ENCODE measurements around the gene UNC5C. TPM values are rescaled to one million over a fixed set of nuclear protein-coding genes. Genes with fewer than 3 reads are reported as not detected.

UNC5C gene
- total and polyA plus RNA-seq, 2 experiments from 2014 or later = 3.5 to 16.0 TPM

GRCh38 chr4:95216636-95217035 lies 332.1 kb downstream of the UNC5C start:
- no peak for DNase-seq (ENCODE audit: low spot score)
- Histone ChIP-seq H3K9me3 (ENCODE audit: low read depth) (no peaks in the 10 kb centered on the region), H3K27ac (no peak overlapping the region), H3K4me3 (no peak overlapping the region), H4K20me1 (ENCODE audit: insufficient read depth, poor library complexity, severe bottlenecking) (no peaks in the 10 kb centered on the region), H3K27me3 (peaks cover 24% of the 10 kb centered on the region), H3K4me2 (no peak overlapping the region), H2AFZ (no peak overlapping the region), H3K36me3 (replicated peaks; ENCODE audit: insufficient read depth, low read depth) (no peaks in the 10 kb centered on the region), H3K4me1 (ENCODE audit: insufficient read depth) (no peaks in the 10 kb centered on the region), H3K79me2 (no peaks in the 10 kb centered on the region), H3K9me2 (replicated peaks; ENCODE audit: insufficient read depth) (no peaks in the 10 kb centered on the region)
- TF ChIP-seq EZH2 (IDR thresholded peaks at IDR 0.05; ENCODE audit: borderline replicate concordance) (no peak), CTCF (IDR thresholded peaks at IDR 0.05; ENCODE audit: poor library complexity) (no peak), EZH2phosphoT487 (IDR thresholded peaks at IDR 0.05; ENCODE audit: low read depth, severe bottlenecking, unreplicated experiment) (no peak)
- WGBS (ENCODE audit: low lambda C conversion rate, missing lambda C conversion rate) = 95% methylated on average over 3 of the region's 3 CpGs

GRCh38 chr4:95215991-95216605 lies 332.7 kb downstream of the UNC5C start:
- Histone ChIP-seq H3K9me3 (ENCODE audit: low read depth) (no peaks in the 10 kb centered on the region), H2AFZ (no peak overlapping the region), H3K27ac (no peak overlapping the region)

GRCh38 chr4:95215043-95215442 lies 333.7 kb downstream of the UNC5C start:
- H3K27me3 ChIP-seq = peaks cover 24% of the 10 kb centered on the region
- TF ChIP-seq EZH2phosphoT487 (IDR thresholded peaks at IDR 0.05; ENCODE audit: low read depth, severe bottlenecking, unreplicated experiment) = no peak
- no peak for TF ChIP-seq CTCF (IDR thresholded peaks at IDR 0.05; ENCODE audit: poor library complexity)
- TF ChIP-seq EZH2 (IDR thresholded peaks at IDR 0.05; ENCODE audit: borderline replicate concordance) = no peak
- no peak for DNase-seq (ENCODE audit: low spot score)
- no peaks in the 10 kb centered on the region for H3K9me3 ChIP-seq (ENCODE audit: low read depth)
- no peaks in the 10 kb centered on the region for H3K9me2 ChIP-seq (replicated peaks; ENCODE audit: insufficient read depth)
- no peak overlapping the region for H3K27ac ChIP-seq
- no peak overlapping the region for H2AFZ ChIP-seq
- H3K4me3 ChIP-seq = no peak overlapping the region
- no peaks in the 10 kb centered on the region for H3K36me3 ChIP-seq (replicated peaks; ENCODE audit: insufficient read depth, low read depth)
- WGBS (ENCODE audit: low lambda C conversion rate, missing lambda C conversion rate) = 76% methylated on average over 5 of the region's 5 CpGs
- no peaks in the 10 kb centered on the region for H4K20me1 ChIP-seq (ENCODE audit: insufficient read depth, poor library complexity, severe bottlenecking)
- no peak overlapping the region for H3K4me2 ChIP-seq
- no peaks in the 10 kb centered on the region for H3K4me1 ChIP-seq (ENCODE audit: insufficient read depth)
- H3K79me2 ChIP-seq = no peaks in the 10 kb centered on the region

More at GRCh38 chr4:95215991-95216605, 332.7 kb downstream of the UNC5C start:
- no peaks in the 10 kb centered on the region for H3K36me3 ChIP-seq (replicated peaks; ENCODE audit: insufficient read depth, low read depth)
- H3K4me2 ChIP-seq = no peak overlapping the region
- no peak for DNase-seq (ENCODE audit: low spot score)
- no peaks in the 10 kb centered on the region for H3K9me2 ChIP-seq (replicated peaks; ENCODE audit: insufficient read depth)
- TF ChIP-seq CTCF (IDR thresholded peaks at IDR 0.05; ENCODE audit: poor library complexity) (no peak), EZH2 (IDR thresholded peaks at IDR 0.05; ENCODE audit: borderline replicate concordance) (no peak)
- peaks cover 24% of the 10 kb centered on the region for H3K27me3 ChIP-seq
- WGBS (ENCODE audit: low lambda C conversion rate, missing lambda C conversion rate) = 85% methylated on average over 7 of the region's 7 CpGs
- no peaks in the 10 kb centered on the region for H3K4me1 ChIP-seq (ENCODE audit: insufficient read depth)
- no peaks in the 10 kb centered on the region for H4K20me1 ChIP-seq (ENCODE audit: insufficient read depth, poor library complexity, severe bottlenecking)
- H3K79me2 ChIP-seq = no peaks in the 10 kb centered on the region
- H3K4me3 ChIP-seq = no peak overlapping the region

Measured in hepatocyte (in vitro differentiated cells).